Endothelial cell of umbilical vein (primary cell): ENCODE data around the gene CHL1.

Experiments
- CTCF ChIP-seq, 2 donors: IDR thresholded peaks; 1 replicate in 1 of 2; 2 replicates in 1 of 2; pipeline ENCODE4 v1.5.1; 2011; ENCODE audit warnings: low read length in 2 of 2, mild to moderate bottlenecking in 2 of 2, moderate library complexity in 2 of 2, control low read depth in 1 of 2, inconsistent platforms in 1 of 2, low read depth in 1 of 2; ENCODE audit not compliant: insufficient read depth in 1 of 2; ENCODE audit errors: extremely low read depth in 1 of 2
- EZH2 ChIP-seq: IDR thresholded peaks from 2 replicates; pipeline ENCODE4 v1.6.1; 2012; ENCODE audit warnings: borderline replicate concordance, low read depth, mild to moderate bottlenecking, moderate library complexity, low read length, inconsistent platforms; ENCODE audit not compliant: severe bottlenecking
- GATA2 ChIP-seq: IDR thresholded peaks from 2 replicates; pipeline ENCODE4 v1.7.0; 2011; ENCODE audit warnings: low read depth, mild to moderate bottlenecking, moderate library complexity, mixed read lengths, low read length; ENCODE audit not compliant: insufficient read length, insufficient read depth
- JUN ChIP-seq: IDR thresholded peaks from 2 replicates; pipeline ENCODE4 v1.6.1; 2011; ENCODE audit warnings: borderline replicate concordance, low read depth; ENCODE audit not compliant: insufficient read length, insufficient read depth
- POLR2A ChIP-seq: IDR thresholded peaks from 2 replicates; pipeline ENCODE4 v1.6.1; 2012; ENCODE audit warnings: low read depth, mild to moderate bottlenecking, control low read depth, low read length
- POLR2AphosphoS5 ChIP-seq: IDR thresholded peaks from 2 replicates; pipeline ENCODE4 v1.6.1; 2012; ENCODE audit warnings: low read depth, mild to moderate bottlenecking, control low read depth, low read length, moderate library complexity; ENCODE audit not compliant: insufficient read depth
- TF ChIP-seq, protein P1 (sequence below): IDR thresholded peaks from 2 replicates; pipeline ENCODE4 v1.6.1; 2011; ENCODE audit not compliant: insufficient read depth, insufficient read length

GRCh38 chr3:347581-347980 is 151.0 kb downstream of the CHL1 start:
- TF ChIP-seq POLR2A: no peak
- TF ChIP-seq CTCF (IDR thresholded peaks at IDR 0.05; ENCODE audit: extremely low read depth in 1 of 2, insufficient read depth in 1 of 2, low read depth in 1 of 2, low read length in 2 of 2): no peak
- TF ChIP-seq EZH2: no peak
- no peak for TF ChIP-seq GATA2
- TF ChIP-seq, protein P1, sequence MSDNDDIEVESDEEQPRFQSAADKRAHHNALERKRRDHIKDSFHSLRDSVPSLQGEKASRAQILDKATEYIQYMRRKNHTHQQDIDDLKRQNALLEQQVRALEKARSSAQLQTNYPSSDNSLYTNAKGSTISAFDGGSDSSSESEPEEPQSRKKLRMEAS: no peak
- TF ChIP-seq POLR2AphosphoS5: no peak
- TF ChIP-seq JUN: no peak
